ENCODE results near the gene PCYT2. TPM values are rescaled to one million over a fixed set of nuclear protein-coding genes. Genes with fewer than 3 reads are reported as not detected.

PCYT2 gene
- total RNA-seq, 2 donors from 2014 or later, result 66.8 to 70.9 TPM

- H3K4me1 Mint-ChIP-seq, result peaks cover 5% of the 10 kb centered on the region
- Histone ChIP-seq H3K27me3 (ENCODE audit: control insufficient read depth, insufficient read depth, low read length, poor library complexity, severe bottlenecking) (no peaks in the 10 kb centered on the region), H3K4me3 (ENCODE audit: low read length) (peak overlapping the region; percentile 97), H3K36me3 (ENCODE audit: control insufficient read depth, insufficient read depth, low read length) (peaks cover 63% of the 10 kb centered on the region), H3K27ac (ENCODE audit: low read depth, low read length) (peak overlapping the region; percentile 38), H3K9ac (ENCODE audit: extremely low read depth, low read length, poor library complexity, severe bottlenecking) (peak overlapping the region; percentile 96), H3K4me1 (ENCODE audit: control insufficient read depth, insufficient read depth, low read length) (peaks cover 7% of the 10 kb centered on the region), H3K9me3 (ENCODE audit: control insufficient read depth, low read length) (no peaks in the 10 kb centered on the region)
- H3K9me3 Mint-ChIP-seq, result no peaks in the 10 kb centered on the region
- TF ChIP-seq CTCF (conservative IDR thresholded peaks at IDR 0.05), result no peak
- peak overlapping the region; percentile 87 for H3K27ac Mint-ChIP-seq
- 11 to 16% methylated on average over 26 to 67 of the region's 69 CpGs for WGBS, 2 experiments (ENCODE audit: insufficient coverage in 1 of 2, insufficient read length in 1 of 2)
- H3K4me3 Mint-ChIP-seq, result peak overlapping the region; percentile 83
- peaks cover 58% of the 10 kb centered on the region for H3K36me3 Mint-ChIP-seq (ENCODE audit: low read depth)
- H3K27me3 Mint-ChIP-seq (ENCODE audit: insufficient read depth), result no peaks in the 10 kb centered on the region
- DNase-seq, result peak; percentile 47
Observed at GRCh38 chr17:81890447-81891302, 20.5 kb downstream of the PCYT2 start.

DNA sequence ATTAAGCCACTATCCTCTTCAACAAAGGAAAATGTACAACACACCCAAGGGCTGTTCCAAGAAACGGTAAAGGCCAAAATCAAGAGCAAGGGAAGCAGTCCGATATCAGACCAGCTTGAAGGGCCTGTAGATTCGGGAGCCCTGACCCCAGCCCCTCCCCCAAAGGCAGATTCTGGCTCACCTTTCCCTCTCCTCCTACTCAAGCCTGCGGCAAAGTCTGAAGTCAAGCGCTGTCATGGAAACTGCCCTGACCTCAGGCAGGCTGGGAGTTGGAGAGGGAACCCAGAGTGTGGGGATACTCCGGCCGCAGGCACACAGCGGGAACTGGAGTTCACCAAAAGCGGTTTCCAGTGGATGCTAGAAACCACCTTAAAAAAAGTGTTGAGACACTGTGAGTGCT, 21.6 kb downstream of the PCYT2 start:
- H3K4me1 Mint-ChIP-seq, result peaks cover 5% of the 10 kb centered on the region
- peaks cover 59% of the 10 kb centered on the region for H3K36me3 Mint-ChIP-seq (ENCODE audit: low read depth)
- Histone ChIP-seq H3K27ac (ENCODE audit: low read depth, low read length) (no peak overlapping the region), H3K4me3 (ENCODE audit: low read length) (peak overlapping the region; percentile 97), H3K4me1 (ENCODE audit: control insufficient read depth, insufficient read depth, low read length) (peaks cover 7% of the 10 kb centered on the region), H3K9ac (ENCODE audit: extremely low read depth, low read length, poor library complexity, severe bottlenecking) (peak overlapping the region; percentile 96), H3K36me3 (ENCODE audit: control insufficient read depth, insufficient read depth, low read length) (peaks cover 66% of the 10 kb centered on the region), H3K9me3 (ENCODE audit: control insufficient read depth, low read length) (no peaks in the 10 kb centered on the region), H3K27me3 (ENCODE audit: control insufficient read depth, insufficient read depth, low read length, poor library complexity, severe bottlenecking) (no peaks in the 10 kb centered on the region)
- WGBS, 2 experiments (ENCODE audit: insufficient coverage in 1 of 2, insufficient read length in 1 of 2), result 93 to 98% methylated on average over 6 to 9 of the region's 9 CpGs
- peak overlapping the region; percentile 83 for H3K4me3 Mint-ChIP-seq
- TF ChIP-seq CTCF (conservative IDR thresholded peaks at IDR 0.05), result no peak
- DNase-seq, result peak; percentile 54
- H3K27me3 Mint-ChIP-seq (ENCODE audit: insufficient read depth), result no peaks in the 10 kb centered on the region
- H3K9me3 Mint-ChIP-seq, result no peaks in the 10 kb centered on the region
- H3K27ac Mint-ChIP-seq, result peak overlapping the region; percentile 37

- H3K36me3 Mint-ChIP-seq (ENCODE audit: low read depth), result peaks cover 60% of the 10 kb centered on the region
- no peaks in the 10 kb centered on the region for H3K9me3 Mint-ChIP-seq
- peak overlapping the region; percentile 83 for H3K4me3 Mint-ChIP-seq
- peaks cover 5% of the 10 kb centered on the region for H3K4me1 Mint-ChIP-seq
- Histone ChIP-seq H3K9ac (ENCODE audit: extremely low read depth, low read length, poor library complexity, severe bottlenecking) (no peak overlapping the region), H3K27ac (ENCODE audit: low read depth, low read length) (no peak overlapping the region), H3K27me3 (ENCODE audit: control insufficient read depth, insufficient read depth, low read length, poor library complexity, severe bottlenecking) (no peaks in the 10 kb centered on the region), H3K36me3 (ENCODE audit: control insufficient read depth, insufficient read depth, low read length) (peaks cover 71% of the 10 kb centered on the region), H3K4me3 (ENCODE audit: low read length) (no peak overlapping the region), H3K9me3 (ENCODE audit: control insufficient read depth, low read length) (no peaks in the 10 kb centered on the region), H3K4me1 (ENCODE audit: control insufficient read depth, insufficient read depth, low read length) (peaks cover 7% of the 10 kb centered on the region)
- DNase-seq, result peak; percentile 43
- WGBS, 2 experiments (ENCODE audit: insufficient coverage in 1 of 2, insufficient read length in 1 of 2), result 96 to 100% methylated on average over 13 to 16 of the region's 16 CpGs
- no peak for TF ChIP-seq CTCF (conservative IDR thresholded peaks at IDR 0.05)
- H3K27ac Mint-ChIP-seq, result peak overlapping the region; percentile 37
- no peaks in the 10 kb centered on the region for H3K27me3 Mint-ChIP-seq (ENCODE audit: insufficient read depth)
Observed at GRCh38 chr17:81888988-81889595, 22.1 kb downstream of the PCYT2 start.
